ENCODE measurements around the gene PDXDC1. TPM values are rescaled to one million over a fixed set of nuclear protein-coding genes. Genes with fewer than 3 reads are reported as not detected.
"Not testable (repeated sequence)": the region's sequence is repeated elsewhere in the genome, so short reads cannot be mapped to it uniquely, and the experiment has no call there.

PDXDC1 gene
- total RNA-seq, 2 donors from 2014 or later: 253 to 267 TPM

DNA sequence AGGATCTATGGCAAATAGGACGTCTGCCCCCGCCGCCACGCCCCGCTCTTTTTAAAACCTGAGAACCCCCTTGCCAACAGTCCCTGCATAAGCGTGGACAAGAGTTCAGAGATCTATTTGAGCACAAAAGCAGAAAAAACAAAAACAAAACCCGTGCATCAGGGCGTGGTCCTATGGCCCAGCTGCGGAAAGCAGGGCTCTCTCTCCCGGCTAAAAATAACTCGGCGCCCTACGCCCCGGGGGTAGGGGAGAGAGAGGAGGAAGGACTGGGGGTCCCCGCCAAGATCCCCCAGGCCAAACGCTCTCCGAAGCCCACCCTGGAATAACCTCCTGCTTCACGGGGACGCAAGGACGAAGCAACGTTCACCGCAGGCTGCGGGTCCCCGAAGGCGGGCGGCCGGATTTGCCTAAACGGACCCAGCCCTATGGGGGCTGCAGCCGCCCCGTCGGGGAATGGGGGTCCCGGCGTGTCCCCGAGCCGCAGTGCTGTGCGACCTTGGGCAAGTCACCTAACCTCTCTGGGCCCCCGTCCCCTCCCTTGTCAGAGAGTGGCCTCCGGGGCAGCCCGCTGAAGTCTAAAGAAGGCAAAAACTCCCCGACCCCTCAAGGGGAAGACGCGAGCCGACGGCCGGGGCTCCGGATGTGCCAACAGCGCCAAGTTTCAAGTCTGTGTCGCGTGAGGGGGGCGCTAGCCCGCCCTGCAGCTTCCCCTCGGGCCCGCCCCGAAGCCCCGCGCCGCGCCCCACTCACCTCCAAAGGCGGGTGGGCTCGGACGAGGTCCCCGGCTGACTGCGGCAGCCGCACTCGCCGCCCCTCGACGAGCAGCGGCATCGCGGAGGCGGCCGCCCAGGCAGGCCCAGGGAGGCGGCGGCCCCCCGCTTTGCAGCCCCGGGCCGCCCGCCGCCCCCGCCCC, 80.6 kb downstream of the PDXDC1 start:
- DNase-seq: peak; percentile 60
- H3K9ac ChIP-seq (ENCODE audit: low read depth in 2 of 2, low read length in 2 of 2): peak overlapping the region; percentile 74 to 81
- intact Hi-C loops (cut with DNase I): no loop called here
- H3K4me1 ChIP-seq: no peaks in the 10 kb centered on the region
- no peaks in the 10 kb centered on the region for H3K27me3 ChIP-seq
- H3K27ac ChIP-seq: peak overlapping the region; percentile 34
- TF ChIP-seq CTCF (IDR thresholded peaks at IDR 0.05): no peak
- H3K4me3 ChIP-seq: peak overlapping the region; percentile 67
- H3K36me3 ChIP-seq: no peaks in the 10 kb centered on the region
- H3K9me3 ChIP-seq: no peaks in the 10 kb centered on the region

- H3K27ac ChIP-seq: peak overlapping the region; percentile 75
- no peaks in the 10 kb centered on the region for H3K4me1 ChIP-seq
- peak overlapping the region in 1 of 2 donors; percentile 52 for H3K9ac ChIP-seq (ENCODE audit: low read depth in 2 of 2, low read length in 2 of 2)
- H3K4me3 ChIP-seq: no peak overlapping the region
- peak; percentile 71 for DNase-seq
- intact Hi-C loops (cut with DNase I): no loop called here
- TF ChIP-seq CTCF (IDR thresholded peaks at IDR 0.05): no peak
- H3K27me3 ChIP-seq: no peaks in the 10 kb centered on the region
- H3K9me3 ChIP-seq: no peaks in the 10 kb centered on the region
- H3K36me3 ChIP-seq: peaks cover 11% of the 10 kb centered on the region
These were observed 83.0 kb downstream of the PDXDC1 start for GRCh38 chr16:15057681-15058417.

DNA sequence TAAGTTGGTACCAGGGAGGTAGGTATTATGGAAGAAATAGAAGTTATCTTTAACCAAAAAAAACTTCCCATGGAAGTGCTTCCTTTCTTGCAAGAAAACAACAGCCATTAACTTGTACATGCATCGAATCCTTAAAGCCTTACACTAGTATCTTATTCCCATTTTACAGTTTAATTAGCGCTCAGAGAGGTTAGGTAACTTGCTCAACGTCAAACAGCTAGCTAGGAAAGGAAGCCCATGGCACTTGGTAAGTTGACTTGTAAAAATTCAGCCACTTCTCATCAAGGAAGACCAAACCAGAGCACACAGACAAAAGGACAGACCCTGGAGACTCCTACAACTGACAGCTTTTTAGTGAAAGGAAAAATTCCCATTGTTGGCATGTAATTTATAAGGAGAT, 84.5 kb downstream of the PDXDC1 start:
- Histone ChIP-seq H3K9ac (ENCODE audit: low read depth in 2 of 2, low read length in 2 of 2) (no peak overlapping the region), H3K9me3 (no peaks in the 10 kb centered on the region), H3K27ac (no peak overlapping the region), H3K36me3 (peaks cover 11% of the 10 kb centered on the region), H3K27me3 (no peaks in the 10 kb centered on the region), H3K4me1 (no peaks in the 10 kb centered on the region), H3K4me3 (no peak overlapping the region)
- intact Hi-C loops (cut with DNase I): no loop called here
- TF ChIP-seq CTCF (IDR thresholded peaks at IDR 0.05): no peak
- no peak for DNase-seq

GRCh38 chr16:15062085-15062810, 87.4 kb downstream of the PDXDC1 start:
- intact Hi-C loops (cut with DNase I); H3K27ac ChIP-seq: not testable (repeated sequence)
- peak; percentile 68 for DNase-seq

GRCh38 chr16:15065961-15066360, 91.1 kb downstream of the PDXDC1 start:
- intact Hi-C loops (cut with DNase I); H3K9ac ChIP-seq (ENCODE audit: low read depth in 2 of 2, low read length in 2 of 2): not testable (repeated sequence)
- peaks cover 11% of the 10 kb centered on the region for H3K36me3 ChIP-seq

More at GRCh38 chr16:15062085-15062810, 87.4 kb downstream of the PDXDC1 start:
- H3K9ac ChIP-seq (ENCODE audit: low read depth in 2 of 2, low read length in 2 of 2); H3K4me3 ChIP-seq; H3K9me3 ChIP-seq; H3K27me3 ChIP-seq; H3K4me1 ChIP-seq: not testable (repeated sequence)
- H3K36me3 ChIP-seq: peaks cover 11% of the 10 kb centered on the region

DNA sequence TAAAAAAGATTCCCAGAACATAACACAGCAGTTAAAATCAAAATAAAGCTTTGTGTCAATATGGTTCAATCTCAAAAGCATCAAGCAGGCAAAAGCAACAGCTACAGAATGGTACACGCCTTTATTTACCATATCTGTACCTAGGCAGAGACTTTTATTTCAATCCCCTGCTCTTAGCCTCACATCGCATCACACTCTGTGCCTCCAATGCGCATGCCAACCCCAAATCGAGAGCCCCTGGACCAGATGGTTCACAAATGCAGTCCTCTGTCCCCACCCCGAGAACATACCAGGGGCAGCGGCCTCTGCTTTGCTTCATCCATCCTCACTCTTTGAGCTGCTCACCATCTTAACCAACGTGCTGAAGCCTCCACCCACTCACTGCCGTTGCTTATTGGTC, 91.9 kb downstream of the PDXDC1 start:
- H3K9ac ChIP-seq (ENCODE audit: low read depth in 2 of 2, low read length in 2 of 2); H3K36me3 ChIP-seq; intact Hi-C loops (cut with DNase I); H3K9me3 ChIP-seq; H3K4me3 ChIP-seq; H3K4me1 ChIP-seq; H3K27ac ChIP-seq; DNase-seq; H3K27me3 ChIP-seq: not testable (repeated sequence)

More at GRCh38 chr16:15065961-15066360, 91.1 kb downstream of the PDXDC1 start:
- H3K27me3 ChIP-seq, H3K4me3 ChIP-seq, H3K27ac ChIP-seq, H3K4me1 ChIP-seq, H3K9me3 ChIP-seq, DNase-seq: not testable (repeated sequence)

GRCh38 chr16:15071013-15071412, 96.2 kb downstream of the PDXDC1 start:
- not testable (repeated sequence) for H3K36me3 ChIP-seq

DNA sequence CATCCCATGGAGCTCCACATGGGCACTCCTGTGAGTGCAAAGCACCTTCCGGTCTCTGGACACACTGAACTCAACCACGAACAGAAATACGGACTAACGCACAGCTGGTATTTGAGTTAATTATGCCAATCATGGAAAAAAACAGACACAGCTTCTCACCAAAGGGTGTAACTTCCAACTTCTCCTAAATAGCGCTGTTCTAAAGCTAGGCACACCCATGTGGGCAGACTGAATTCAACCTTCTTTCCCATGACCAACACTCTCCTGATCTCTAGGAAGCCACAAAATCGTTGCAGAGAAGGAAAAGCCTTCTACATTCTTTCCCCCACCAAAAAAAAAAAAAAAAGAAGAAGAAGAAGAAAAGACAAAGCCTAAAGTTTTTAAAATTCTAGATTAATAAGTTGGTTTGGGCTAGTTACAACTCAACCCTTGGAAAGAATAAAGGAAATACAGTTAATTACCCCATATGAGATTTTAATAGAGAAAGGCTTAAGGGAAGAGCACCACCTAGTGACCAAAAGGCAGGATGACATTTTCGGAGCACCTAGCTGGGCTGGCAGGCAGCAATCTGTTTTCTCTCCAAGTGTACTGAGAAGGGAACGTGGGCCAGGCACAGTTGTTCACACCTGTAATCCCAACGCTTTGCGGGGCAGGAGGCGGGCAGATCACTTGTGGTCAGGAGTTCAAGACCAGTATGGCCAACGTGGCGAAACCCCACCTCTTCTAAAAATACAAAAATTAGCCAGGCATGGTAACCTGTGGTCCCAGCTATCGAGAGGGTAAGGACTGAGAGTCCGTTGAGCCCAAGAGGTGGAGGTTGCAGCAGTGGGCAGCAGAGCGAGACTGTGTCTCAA, 97.3 kb downstream of the PDXDC1 start:
- not testable (repeated sequence) for H3K9me3 ChIP-seq; H3K4me1 ChIP-seq; H3K36me3 ChIP-seq; H3K27me3 ChIP-seq; H3K27ac ChIP-seq; H3K9ac ChIP-seq (ENCODE audit: low read depth in 2 of 2, low read length in 2 of 2); DNase-seq; H3K4me3 ChIP-seq
- intact Hi-C loops (cut with DNase I): loop anchor here (10.0 kb wide), 1 partner anchor 393 kb away; no protein-coding TSS in a partner anchor

More at GRCh38 chr16:15071013-15071412, 96.2 kb downstream of the PDXDC1 start:
- DNase-seq; H3K9ac ChIP-seq (ENCODE audit: low read depth in 2 of 2, low read length in 2 of 2); H3K4me3 ChIP-seq; H3K27ac ChIP-seq; H3K9me3 ChIP-seq; H3K27me3 ChIP-seq; H3K4me1 ChIP-seq: not testable (repeated sequence)
- intact Hi-C loops (cut with DNase I): loop anchor here (10.0 kb wide), 1 partner anchor 394 kb away; no protein-coding TSS in a partner anchor
